ENCODE data around the gene LETM1. TPM values are rescaled to one million over a fixed set of nuclear protein-coding genes. Genes with fewer than 3 reads are reported as not detected.

Gene LETM1
- total and polyA plus RNA-seq, 2 donors from 2014 or later: 20.0 to 46.4 TPM

DNA sequence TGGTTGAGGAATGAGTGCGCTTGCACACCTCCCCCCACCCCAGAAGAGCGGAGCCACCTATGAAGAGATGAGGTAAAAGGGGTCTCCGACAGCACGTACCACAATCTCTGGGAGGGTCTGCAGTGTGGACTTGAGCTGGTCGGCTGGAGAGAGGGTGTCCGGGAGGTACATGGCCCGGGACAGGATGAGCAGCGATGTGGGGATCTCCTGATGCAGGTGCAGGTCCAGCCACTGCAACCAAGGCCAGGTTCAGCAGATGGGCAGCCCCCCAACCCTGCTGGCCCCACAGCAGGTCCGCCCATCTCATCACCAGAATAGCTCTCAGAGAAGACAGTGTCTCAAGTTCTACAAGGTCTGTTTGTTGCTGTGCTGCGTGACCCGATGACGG lies 32.4 kb downstream of the LETM1 start:
- Histone ChIP-seq H3K36me3 (ENCODE audit: control insufficient read depth in 2 of 3, insufficient read depth in 3 of 3, low read length in 3 of 3) (peaks cover 0 to 18% (median 13%) of the 10 kb centered on the region in 3 donors), H3K9me3 (ENCODE audit: control insufficient read depth in 2 of 3, insufficient read depth in 1 of 3, low read length in 3 of 3) (no peaks in the 10 kb centered on the region), H3K9ac (ENCODE audit: low read length in 3 of 3) (no peak overlapping the region), H3K27ac (ENCODE audit: low read depth in 2 of 2, low read length in 2 of 2) (no peak overlapping the region), H3K27me3 (ENCODE audit: control insufficient read depth, insufficient read depth, low read length) (no peaks in the 10 kb centered on the region), H3K4me3 (ENCODE audit: low read length in 3 of 3) (no peak overlapping the region), H3K4me1 (ENCODE audit: control insufficient read depth in 2 of 3, insufficient read depth in 2 of 3, low read depth in 1 of 3, low read length in 3 of 3) (peaks cover 0 to 4% (median 0%) of the 10 kb centered on the region in 3 donors)
- intact Hi-C loops (cut with DNase I): no loop called here
- DNase-seq (no peak), FAIRE-seq (no peak)
- TF ChIP-seq, protein P1, sequence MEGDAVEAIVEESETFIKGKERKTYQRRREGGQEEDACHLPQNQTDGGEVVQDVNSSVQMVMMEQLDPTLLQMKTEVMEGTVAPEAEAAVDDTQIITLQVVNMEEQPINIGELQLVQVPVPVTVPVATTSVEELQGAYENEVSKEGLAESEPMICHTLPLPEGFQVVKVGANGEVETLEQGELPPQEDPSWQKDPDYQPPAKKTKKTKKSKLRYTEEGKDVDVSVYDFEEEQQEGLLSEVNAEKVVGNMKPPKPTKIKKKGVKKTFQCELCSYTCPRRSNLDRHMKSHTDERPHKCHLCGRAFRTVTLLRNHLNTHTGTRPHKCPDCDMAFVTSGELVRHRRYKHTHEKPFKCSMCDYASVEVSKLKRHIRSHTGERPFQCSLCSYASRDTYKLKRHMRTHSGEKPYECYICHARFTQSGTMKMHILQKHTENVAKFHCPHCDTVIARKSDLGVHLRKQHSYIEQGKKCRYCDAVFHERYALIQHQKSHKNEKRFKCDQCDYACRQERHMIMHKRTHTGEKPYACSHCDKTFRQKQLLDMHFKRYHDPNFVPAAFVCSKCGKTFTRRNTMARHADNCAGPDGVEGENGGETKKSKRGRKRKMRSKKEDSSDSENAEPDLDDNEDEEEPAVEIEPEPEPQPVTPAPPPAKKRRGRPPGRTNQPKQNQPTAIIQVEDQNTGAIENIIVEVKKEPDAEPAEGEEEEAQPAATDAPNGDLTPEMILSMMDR (IDR thresholded peaks at IDR 0.05; ENCODE audit: borderline replicate concordance, extremely low read depth, insufficient read depth): no peak

DNA sequence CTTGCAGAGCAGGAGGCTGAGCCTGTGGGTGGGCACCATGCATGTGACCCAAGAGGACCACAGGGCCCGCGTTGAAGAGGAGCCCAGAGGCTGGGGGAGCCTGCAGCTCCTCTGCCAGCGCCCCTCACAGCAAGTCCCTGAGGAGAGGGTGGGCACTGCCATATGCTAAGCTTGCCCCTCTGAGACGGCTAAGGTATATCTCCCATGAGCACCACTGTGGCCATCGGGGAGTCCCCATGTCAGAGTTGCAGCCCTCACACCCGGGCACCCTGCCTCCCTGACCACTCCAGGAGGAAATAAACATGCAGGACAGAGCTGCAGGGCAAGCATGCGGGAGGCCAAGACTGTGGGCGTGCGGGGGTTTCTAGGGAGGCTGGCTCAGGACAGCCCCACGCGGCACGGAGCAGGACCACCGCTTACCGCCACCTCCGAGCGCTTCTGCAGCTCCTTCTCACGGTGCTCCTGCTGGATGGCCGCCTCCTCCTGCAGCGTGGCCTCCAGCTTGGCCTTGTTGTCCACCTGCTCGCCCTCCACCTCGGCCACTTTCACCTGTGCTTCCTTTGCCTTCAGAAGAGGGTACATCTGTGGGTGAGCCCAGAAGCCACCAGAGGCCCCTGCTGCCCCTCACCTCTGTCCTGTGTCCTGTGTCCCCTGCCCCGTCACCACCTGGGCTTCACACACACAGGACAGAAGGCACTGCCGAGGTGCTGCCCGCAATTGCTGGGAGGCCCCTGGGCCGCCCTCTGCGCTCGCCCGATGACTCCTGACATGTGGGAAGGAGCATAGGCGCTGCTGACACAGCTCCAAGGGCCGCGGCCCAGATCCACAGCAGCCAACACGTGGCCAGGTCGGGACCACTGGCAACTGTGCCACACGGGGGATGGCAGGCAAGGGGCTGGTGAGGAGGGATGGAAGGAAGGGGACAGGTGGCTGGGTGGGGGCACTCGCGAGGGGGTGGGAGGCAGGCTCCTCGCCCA lies 33.1 kb downstream of the LETM1 start:
- H3K27me3 ChIP-seq (ENCODE audit: control insufficient read depth, insufficient read depth, low read length): no peaks in the 10 kb centered on the region
- no peak for DNase-seq
- FAIRE-seq: no peak
- H3K36me3 ChIP-seq (ENCODE audit: control insufficient read depth in 2 of 3, insufficient read depth in 3 of 3, low read length in 3 of 3): peaks cover 0 to 18% (median 13%) of the 10 kb centered on the region in 3 donors
- no peak overlapping the region for H3K27ac ChIP-seq (ENCODE audit: low read depth in 2 of 2, low read length in 2 of 2)
- TF ChIP-seq, protein P1 (IDR thresholded peaks at IDR 0.05; ENCODE audit: borderline replicate concordance, extremely low read depth, insufficient read depth): no peak
- peaks cover 0 to 4% (median 0%) of the 10 kb centered on the region in 3 donors for H3K4me1 ChIP-seq (ENCODE audit: control insufficient read depth in 2 of 3, insufficient read depth in 2 of 3, low read depth in 1 of 3, low read length in 3 of 3)
- H3K9me3 ChIP-seq (ENCODE audit: control insufficient read depth in 2 of 3, insufficient read depth in 1 of 3, low read length in 3 of 3): no peaks in the 10 kb centered on the region
- no peak overlapping the region for H3K4me3 ChIP-seq (ENCODE audit: low read length in 3 of 3)
- intact Hi-C loops (cut with DNase I): no loop called here
- no peak overlapping the region for H3K9ac ChIP-seq (ENCODE audit: low read length in 3 of 3)

DNA sequence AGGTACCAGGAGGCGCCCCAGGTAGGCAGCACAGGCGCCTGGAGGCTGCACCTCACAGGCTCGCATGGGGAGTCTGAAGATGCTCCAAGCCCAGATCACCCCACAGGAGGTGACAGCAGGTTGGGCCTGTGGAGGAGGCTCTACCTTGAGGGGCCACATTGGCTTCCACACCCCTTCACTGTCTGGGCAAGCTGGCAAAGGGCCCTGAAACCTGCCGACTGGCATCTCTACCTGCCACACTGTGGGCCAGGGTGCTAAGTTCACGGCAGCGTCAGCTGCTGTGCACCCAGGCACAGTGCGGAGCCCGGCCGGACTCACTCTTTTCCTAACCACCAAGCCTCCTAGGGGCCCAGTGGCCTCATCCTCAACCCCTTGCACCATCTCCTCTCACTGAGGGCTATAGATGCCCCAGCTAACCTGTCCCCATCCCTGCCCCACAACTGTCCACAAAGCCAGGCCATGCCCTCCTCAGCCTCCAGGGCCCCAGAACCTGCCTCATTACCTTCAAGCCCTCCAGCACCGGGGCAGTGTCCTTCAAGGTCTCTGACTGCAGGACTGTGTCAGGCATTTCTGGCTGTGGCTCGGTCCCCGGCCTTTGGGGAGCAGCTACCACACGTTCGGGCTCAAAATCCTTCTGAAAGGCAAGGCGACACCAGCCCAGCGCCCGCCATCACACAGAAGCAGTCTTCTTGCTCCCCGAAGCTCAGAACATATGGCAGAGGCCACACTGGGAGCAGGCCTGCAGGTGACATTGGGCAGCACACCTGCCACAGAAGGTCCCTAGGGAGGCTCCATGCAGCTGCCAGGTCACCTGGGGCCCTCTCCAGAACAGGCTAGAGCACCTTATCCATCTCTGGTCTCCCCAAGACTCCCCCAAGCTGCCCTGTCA lies 34.0 kb downstream of the LETM1 start:
- Histone ChIP-seq H3K27ac (ENCODE audit: low read depth in 2 of 2, low read length in 2 of 2) (no peak overlapping the region), H3K4me3 (ENCODE audit: low read length in 3 of 3) (no peak overlapping the region), H3K9ac (ENCODE audit: low read length in 3 of 3) (no peak overlapping the region), H3K36me3 (ENCODE audit: control insufficient read depth in 2 of 3, insufficient read depth in 3 of 3, low read length in 3 of 3) (peaks cover 0 to 24% (median 13%) of the 10 kb centered on the region in 3 donors), H3K9me3 (ENCODE audit: control insufficient read depth in 2 of 3, insufficient read depth in 1 of 3, low read length in 3 of 3) (no peaks in the 10 kb centered on the region), H3K27me3 (ENCODE audit: control insufficient read depth, insufficient read depth, low read length) (no peaks in the 10 kb centered on the region), H3K4me1 (ENCODE audit: control insufficient read depth in 2 of 3, insufficient read depth in 2 of 3, low read depth in 1 of 3, low read length in 3 of 3) (peaks cover 0 to 4% (median 0%) of the 10 kb centered on the region in 3 donors)
- intact Hi-C loops (cut with DNase I): no loop called here
- no peak for FAIRE-seq
- TF ChIP-seq, protein P1 (IDR thresholded peaks at IDR 0.05; ENCODE audit: borderline replicate concordance, extremely low read depth, insufficient read depth): no peak
- no peak for DNase-seq

Data from kidney (tissue), 14 donors.